ENCODE measurements around the gene OCRL. TPM values are rescaled to one million over a fixed set of nuclear protein-coding genes. Genes with fewer than 3 reads are reported as not detected.

Gene OCRL
- total and polyA plus RNA-seq, 2 of the 13 experiments (the other 11 are each of a cell fraction or from before 2014, with no cell fraction given) = 13.4 to 32.0 TPM

- peak; percentile 38; the same call in 1 of the 2 replicates for TF ChIP-seq MAX (IDR thresholded peaks at IDR 0.05)
- no peak for TF ChIP-seq NFATC3 (CRISPR knock-in tag; IDR thresholded peaks at IDR 0.05)
- no peak for TF ChIP-seq TRIM22 (IDR thresholded peaks at IDR 0.05)
- no peak for TF ChIP-seq NRL (CRISPR knock-in tag; IDR thresholded peaks at IDR 0.05; ENCODE audit: borderline replicate concordance)
- TF ChIP-seq ARNT (IDR thresholded peaks at IDR 0.05) = no peak
- no peak for TF ChIP-seq ATF6 (CRISPR knock-in tag; conservative IDR thresholded peaks at IDR 0.05)
- TF ChIP-seq ZNF75D (CRISPR knock-in tag; IDR thresholded peaks at IDR 0.05; ENCODE audit: borderline replicate concordance) = no peak
- TF ChIP-seq ZNF891 (CRISPR knock-in tag; IDR thresholded peaks at IDR 0.05) = no peak
- TF ChIP-seq KDM6A (CRISPR knock-in tag; IDR thresholded peaks at IDR 0.05; ENCODE audit: low read depth) = no peak
- no peak for TF ChIP-seq ZNF788 (CRISPR knock-in tag; IDR thresholded peaks at IDR 0.05; ENCODE audit: borderline replicate concordance)
- TF ChIP-seq PAWR (CRISPR knock-in tag; IDR thresholded peaks at IDR 0.05; ENCODE audit: borderline replicate concordance) = no peak
- no peak for TF ChIP-seq ZSCAN31 (CRISPR knock-in tag; IDR thresholded peaks at IDR 0.05; ENCODE audit: low read depth)
- no peak for TF ChIP-seq KDM2A (CRISPR knock-in tag; IDR thresholded peaks at IDR 0.05; ENCODE audit: borderline replicate concordance, low read depth)
- TF ChIP-seq ZNF142 (CRISPR knock-in tag; IDR thresholded peaks at IDR 0.05) = no peak
- no peak for TF ChIP-seq ZBTB3 (CRISPR knock-in tag; IDR thresholded peaks at IDR 0.05; ENCODE audit: borderline replicate concordance, low read depth)
- no peak for TF ChIP-seq ZNF749 (CRISPR knock-in tag; IDR thresholded peaks at IDR 0.05; ENCODE audit: borderline replicate concordance)
- no peak for TF ChIP-seq FOXP1 (IDR thresholded peaks at IDR 0.05)
- no peak for TF ChIP-seq FOXP1 (CRISPR knock-in tag; IDR thresholded peaks at IDR 0.05)
- peak; percentile 51; the same call in 1 of the 2 replicates for TF ChIP-seq NCOR1 (IDR thresholded peaks at IDR 0.05; ENCODE audit: borderline replicate concordance, low read length)
- TF ChIP-seq ZMYM4 (CRISPR knock-in tag; IDR thresholded peaks at IDR 0.05) = no peak
- TF ChIP-seq RARA (CRISPR knock-in tag; IDR thresholded peaks at IDR 0.05) = 0 out of 2 replicates have a peak, but pooled peaks have one; percentile 35
- TF ChIP-seq ZNF674 (CRISPR knock-in tag; IDR thresholded peaks at IDR 0.05; ENCODE audit: low read depth) = no peak
- peak; percentile 56; the same call in 1 of the 2 replicates for TF ChIP-seq HNF4G (IDR thresholded peaks at IDR 0.05; ENCODE audit: borderline replicate concordance, low read depth, low read length)
- no peak for TF ChIP-seq HNF4G (CRISPR knock-in tag; IDR thresholded peaks at IDR 0.05; ENCODE audit: borderline replicate concordance, low read depth)
These were observed 28.4 kb upstream of the OCRL start (continued) for GRCh38 chrX:129511689-129512088.

All from HepG2 (cell line).